GM21576 (cell line): Measurements from ENCODE around the gene LMX1B.

Experiments
- ATAC-seq: cut with Tn5 transposase; IDR thresholded peaks from one replicate; pipeline ENCODE4 v1.9.1; 2021; ENCODE audit warnings: mild to moderate bottlenecking, moderate library complexity; ENCODE audit not compliant: unreplicated experiment

The LMX1B gene

DNA sequence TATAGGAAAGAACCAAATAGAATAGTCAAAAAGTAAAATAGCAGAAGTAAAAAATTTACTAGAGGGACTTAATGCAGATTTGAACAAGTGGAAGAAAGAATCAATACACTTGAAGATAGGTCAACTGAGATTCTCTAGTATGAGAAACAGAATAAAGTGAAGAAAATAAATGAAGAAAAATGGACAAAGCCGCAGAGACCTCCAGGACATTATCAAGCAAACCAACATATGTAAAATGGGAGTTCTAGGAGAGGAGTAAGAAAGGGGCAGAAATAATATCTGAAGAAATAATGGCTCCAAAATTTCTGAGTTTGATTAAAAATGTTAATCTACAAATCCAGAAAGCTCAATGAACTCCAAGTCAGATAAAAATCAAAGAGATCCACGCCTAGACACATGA is 121.1 kb downstream of the LMX1B start:
- no peak for ATAC-seq

DNA sequence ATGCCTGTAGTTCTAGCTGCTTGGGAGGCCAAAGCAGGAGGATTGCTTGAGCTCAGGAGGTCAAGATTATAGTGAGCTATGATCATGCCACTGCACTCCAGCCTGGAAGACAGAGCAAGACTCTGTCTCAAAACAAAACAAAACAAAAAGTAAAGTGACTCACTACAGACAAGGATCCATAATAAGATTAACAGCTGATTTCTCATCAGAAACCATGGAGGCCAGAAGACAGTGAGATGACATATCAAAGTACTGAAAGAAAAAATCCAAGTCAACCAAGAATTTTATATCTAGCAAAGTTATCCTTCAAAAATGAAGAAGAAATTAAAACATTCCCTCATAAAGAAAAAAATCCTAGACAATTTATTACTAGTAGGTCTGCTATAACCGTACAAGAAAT is 121.8 kb downstream of the LMX1B start:
- no peak for ATAC-seq

DNA sequence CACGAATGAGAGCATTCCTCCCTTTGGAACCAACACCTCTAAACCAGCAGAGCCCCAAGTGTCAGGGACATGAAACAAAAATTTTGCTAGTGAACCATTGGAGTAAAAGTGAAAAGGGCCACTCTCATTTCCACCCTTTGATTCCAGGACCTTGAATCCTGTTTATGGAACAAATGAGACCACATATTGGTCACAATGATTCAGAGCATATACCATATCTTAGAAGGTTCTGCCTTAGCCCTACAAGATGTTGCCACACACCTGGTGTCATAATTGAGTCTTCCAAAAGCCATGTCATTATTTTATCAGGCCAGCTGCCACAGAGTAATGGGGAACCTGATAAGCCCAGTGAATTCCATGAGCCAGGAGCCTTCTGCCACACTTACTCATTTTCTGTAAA is 124.8 kb downstream of the LMX1B start:
- no peak for ATAC-seq

DNA sequence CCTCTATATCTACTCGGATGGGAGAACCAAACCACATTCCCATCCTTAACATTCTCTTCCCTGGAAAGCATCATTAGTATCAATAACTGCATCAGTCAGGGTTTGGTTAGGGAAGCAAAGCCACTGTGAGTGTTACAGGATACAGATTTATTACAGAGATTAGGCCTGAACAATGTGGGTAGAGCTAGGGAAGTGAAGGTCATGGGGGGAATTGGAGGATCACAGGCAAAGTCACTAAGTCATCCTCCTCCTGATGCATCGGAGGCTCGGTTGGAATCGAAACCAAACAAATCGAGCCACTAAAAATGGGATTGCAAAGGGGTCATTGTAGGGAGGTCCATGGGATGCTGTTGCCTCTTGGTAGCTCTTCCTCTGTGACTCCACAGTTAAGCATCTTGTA is 129.3 kb downstream of the LMX1B start:
- no peak for ATAC-seq

DNA sequence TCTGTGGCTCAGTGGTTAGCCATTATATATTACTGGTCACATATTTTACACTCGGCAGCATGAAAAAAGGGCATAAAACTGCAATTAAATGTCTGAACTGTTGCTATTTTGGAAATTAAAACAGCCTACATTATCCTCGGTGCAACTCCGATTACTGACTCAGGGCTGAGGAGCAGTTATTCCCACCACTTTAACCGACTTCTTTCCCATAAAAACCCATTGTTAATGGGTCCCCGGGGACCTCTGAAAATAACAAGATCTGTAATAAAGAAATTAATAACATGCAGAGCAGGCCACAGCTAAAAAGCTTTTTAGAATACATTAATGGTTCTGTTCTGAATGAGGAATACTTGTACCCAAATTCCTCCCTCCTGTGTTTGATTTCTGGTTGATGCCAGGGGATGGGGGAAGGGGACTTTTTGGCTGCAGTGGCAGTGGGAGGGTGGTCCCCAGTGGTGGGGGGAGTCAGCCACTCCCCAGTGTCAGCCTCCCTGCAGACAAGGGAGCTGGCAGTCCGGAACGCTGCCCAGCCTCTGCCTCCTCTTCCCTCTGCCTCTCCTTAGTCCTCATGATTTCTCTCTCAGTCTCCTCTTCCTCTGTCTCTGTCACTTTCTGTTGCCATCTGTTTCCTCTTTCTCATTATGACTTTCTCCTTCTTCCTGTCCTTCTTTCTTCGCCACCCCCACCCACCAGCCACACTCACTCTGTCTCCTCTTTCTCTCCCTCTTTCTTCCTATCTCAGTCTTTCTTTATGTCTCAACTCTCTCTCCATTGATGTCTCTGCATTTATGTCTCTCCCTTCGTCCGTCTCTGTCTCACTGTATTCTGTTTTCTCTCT is 132.1 kb downstream of the LMX1B start:
- no peak for ATAC-seq
